HFF-Myc (cell line): ENCODE data around the gene SAMM50.
A peak's percentile ranks its signal among the peaks of the same experiment; 100 is the strongest.

ENCODE experiments used
- DNase-seq: peaks from one replicate; pipeline ENCODE4 v3.0.0-alpha.2; 2011; ENCODE audit warnings: low read depth; ENCODE audit errors: extremely low read depth
- H3K4me3 ChIP-seq: replicated peaks from 2 replicates; pipeline ENCODE4 v1.5.1; 2011; ENCODE audit warnings: low read depth, mild to moderate bottlenecking, control low read depth, low read length
- TF ChIP-seq, protein P1 (sequence below): IDR thresholded peaks from 2 replicates; pipeline ENCODE4 v1.5.1; 2012; ENCODE audit warnings: mild to moderate bottlenecking, low read depth, low read length, control low read depth; ENCODE audit errors: missing control alignments

The SAMM50 gene

GRCh38 chr22:43953988-43954785 is 1.1 kb upstream of the SAMM50 start:
- DNase-seq = no peak
- H3K4me3 ChIP-seq = peak overlapping the region; percentile 93
- TF ChIP-seq, protein P1, sequence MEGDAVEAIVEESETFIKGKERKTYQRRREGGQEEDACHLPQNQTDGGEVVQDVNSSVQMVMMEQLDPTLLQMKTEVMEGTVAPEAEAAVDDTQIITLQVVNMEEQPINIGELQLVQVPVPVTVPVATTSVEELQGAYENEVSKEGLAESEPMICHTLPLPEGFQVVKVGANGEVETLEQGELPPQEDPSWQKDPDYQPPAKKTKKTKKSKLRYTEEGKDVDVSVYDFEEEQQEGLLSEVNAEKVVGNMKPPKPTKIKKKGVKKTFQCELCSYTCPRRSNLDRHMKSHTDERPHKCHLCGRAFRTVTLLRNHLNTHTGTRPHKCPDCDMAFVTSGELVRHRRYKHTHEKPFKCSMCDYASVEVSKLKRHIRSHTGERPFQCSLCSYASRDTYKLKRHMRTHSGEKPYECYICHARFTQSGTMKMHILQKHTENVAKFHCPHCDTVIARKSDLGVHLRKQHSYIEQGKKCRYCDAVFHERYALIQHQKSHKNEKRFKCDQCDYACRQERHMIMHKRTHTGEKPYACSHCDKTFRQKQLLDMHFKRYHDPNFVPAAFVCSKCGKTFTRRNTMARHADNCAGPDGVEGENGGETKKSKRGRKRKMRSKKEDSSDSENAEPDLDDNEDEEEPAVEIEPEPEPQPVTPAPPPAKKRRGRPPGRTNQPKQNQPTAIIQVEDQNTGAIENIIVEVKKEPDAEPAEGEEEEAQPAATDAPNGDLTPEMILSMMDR = no peak

GRCh38 chr22:43955883-43956782 is 891 bp downstream of the SAMM50 start:
- no peak for DNase-seq
- H3K4me3 ChIP-seq = peak overlapping the region; percentile 93
- TF ChIP-seq, protein P1 = no peak

DNA sequence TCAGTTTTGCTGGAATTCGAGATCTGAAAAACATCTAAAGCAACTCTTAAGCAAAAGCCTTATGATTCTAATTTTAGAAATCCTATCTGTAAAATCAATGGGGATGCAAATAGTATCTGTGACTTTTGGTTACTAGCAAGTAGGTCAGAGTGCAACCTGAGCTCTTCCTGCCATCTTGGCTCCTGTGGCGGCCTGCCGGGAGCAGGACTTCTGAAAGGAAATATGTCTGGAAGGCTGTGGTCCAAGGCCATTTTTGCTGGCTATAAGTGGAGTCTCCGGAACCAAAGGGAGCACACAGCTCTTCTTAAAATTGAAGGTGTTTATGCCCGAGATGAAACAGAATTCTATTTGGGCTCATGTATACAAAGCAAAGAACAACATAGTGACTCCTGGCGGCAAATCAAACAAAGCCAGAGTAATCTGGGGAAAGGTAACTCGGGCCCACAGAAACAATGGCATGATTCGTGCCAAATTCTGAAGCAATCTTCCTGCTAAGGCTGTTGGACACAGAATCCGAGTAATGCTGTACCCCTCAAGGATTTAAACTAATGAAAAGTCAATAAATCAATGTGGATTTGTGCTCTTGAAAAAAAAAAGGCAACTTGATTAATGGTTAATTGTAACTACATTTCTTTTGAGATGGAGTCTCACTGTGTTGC is 1.7 kb downstream of the SAMM50 start:
- no peak for DNase-seq
- peak overlapping the region; percentile 93 for H3K4me3 ChIP-seq
- TF ChIP-seq, protein P1 = no peak

- no peak for DNase-seq
- TF ChIP-seq, protein P1 = no peak
- no peak overlapping the region for H3K4me3 ChIP-seq
These were observed 2.6 kb downstream of the SAMM50 start for GRCh38 chr22:43957871-43958270.

DNA sequence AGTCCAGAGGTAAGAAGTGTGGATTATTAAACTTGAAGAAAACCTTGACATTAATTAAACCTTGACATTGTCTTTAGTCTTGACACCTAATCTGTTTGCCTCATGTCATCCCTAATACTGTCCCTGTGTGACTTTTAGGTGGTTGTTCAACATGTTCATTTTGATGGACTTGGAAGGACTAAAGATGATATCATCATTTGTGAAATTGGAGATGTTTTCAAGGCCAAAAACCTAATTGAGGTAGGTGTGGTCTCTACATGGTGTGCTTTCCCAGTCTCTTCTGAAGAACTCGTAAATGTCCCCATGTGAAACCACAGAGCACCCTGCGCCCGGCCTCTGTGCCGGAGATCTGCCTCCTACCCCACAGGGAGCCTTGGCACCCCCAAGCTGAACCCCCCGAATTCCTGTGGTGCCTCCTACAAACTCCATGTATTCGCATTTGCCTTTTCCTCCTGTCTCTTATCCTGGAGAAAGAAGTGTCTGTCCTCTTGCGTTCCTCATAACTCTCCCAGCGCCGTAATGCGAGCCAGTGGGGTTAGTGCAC is 9.1 kb downstream of the SAMM50 start:
- H3K4me3 ChIP-seq = no peak overlapping the region
- no peak for DNase-seq
- TF ChIP-seq, protein P1 = no peak

DNA sequence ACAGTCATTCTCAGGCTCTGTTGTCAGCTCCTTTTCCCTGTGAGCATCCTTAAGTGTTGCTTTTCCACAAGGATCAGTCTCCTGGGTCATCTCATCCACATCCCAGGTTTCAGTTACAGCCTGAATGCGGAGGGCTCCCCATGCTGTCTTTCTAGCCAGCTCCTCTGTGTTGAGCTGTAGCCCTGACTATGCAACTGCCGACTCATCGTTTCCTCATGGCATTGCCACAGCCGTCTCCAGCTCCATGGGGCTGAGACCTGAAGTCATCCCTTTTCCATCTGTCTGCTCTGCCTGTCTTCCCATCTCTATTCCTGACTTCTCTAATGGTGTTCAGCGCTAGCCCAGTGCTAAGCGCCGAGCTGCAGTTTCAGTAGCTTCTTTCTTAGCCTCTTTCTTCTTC is 11.8 kb downstream of the SAMM50 start:
- no peak overlapping the region for H3K4me3 ChIP-seq
- no peak for DNase-seq
- TF ChIP-seq, protein P1 = no peak
